Adrenal gland (tissue), 12 donors: ENCODE measurements around the gene SMARCC2. TPM values are rescaled to one million over a fixed set of nuclear protein-coding genes. Genes with fewer than 3 reads are reported as not detected.

Experiments used
- DNase-seq, 7 donors: peaks; one replicate each; pipeline ENCODE4 v3.0.0-alpha.2; 2019 to 2020
- H3K27ac ChIP-seq, 5 donors: fragments of 200-600 bp; sonication (generic) in 4 of 5; 1 replicate in 3 of 5; 2 replicates in 2 of 5; pipeline versions ENCODE4 v1.5.1 to v1.8.0; 2016 to 2020; ENCODE audit warnings: mild to moderate bottlenecking in 1 of 5
- H3K27me3 ChIP-seq: fragments of 200-600 bp; 2 replicates; pipeline ENCODE4 v1.8.0; 2021
- H3K36me3 ChIP-seq, 2 donors: fragments of 200-600 bp; replicated peaks in 1 of 2; 1 replicate in 1 of 2; 2 replicates in 1 of 2; pipeline versions ENCODE4 v1.5.1 to v1.8.0; 2018 to 2022
- H3K4me1 ChIP-seq, 2 donors: fragments of 200-600 bp; replicated peaks in 1 of 2; 1 replicate in 1 of 2; 2 replicates in 1 of 2; pipeline versions ENCODE4 v1.5.1 to v1.8.0; 2018 to 2021
- H3K4me3 ChIP-seq, 4 donors: fragments of 200-600 bp; sonication (generic) in 3 of 4; one replicate each; pipeline ENCODE4 v1.5.1; 2016 to 2018
- H3K9me3 ChIP-seq, 3 donors: fragments of 200-600 bp; sonication (generic) in 1 of 3; replicated peaks in 1 of 3; 1 replicate in 2 of 3; 2 replicates in 1 of 3; pipeline versions ENCODE4 v1.5.1 to v1.8.0; 2016 to 2021
- POLR2A ChIP-seq, 2 donors: fragments of 450-650 bp; IDR thresholded peaks; one replicate each; pipeline ENCODE4 v1.6.1; 2017; ENCODE audit warnings: antibody characterized with exemption in 2 of 2, mild to moderate bottlenecking in 2 of 2, moderate library complexity in 1 of 2
- WGBS, 4 donors: extraction: QIAGEN DNeasy Blood & Tissue Kit in 2 of 4; methylation state at CpG; one replicate each; pipeline versions ENCODE4 v1.1.5 to v1.1.7; 2013 to 2017; 5-methylcytosine and 5-hydroxymethylcytosine counted together
- intact Hi-C, 2 donors: fragments of 100-400 bp; cut with DNase I; formaldehyde crosslinking; loops; one replicate each; pipeline versions ENCODE4 v1.14.1 to v1.15.0; 2022 to 2023
- polyA plus RNA-seq, 3 donors: library from polyadenylated mRNA; stranded (reverse); fragments of 200-250 nt in 2 of 3; fragments of 350-450 nt in 1 of 3; fragmentation: Illumina TruSeq in 1 of 3; extraction: RNeasy Lipid Tissue Mini Kit (QIAGEN cat#74804) in 1 of 3; gene quantifications; one replicate each; pipeline ENCODE4 v1.2.3, GENCODE V29; 2013 to 2014
- total RNA-seq, 9 donors: library from RNA; depleted of rRNA in 4 of 9; stranded (reverse); fragments of >200 nt in 4 of 9; fragments of 120-200 nt in 1 of 9; fragmentation: NEBNext Ultra II Directional in 1 of 9; extraction: Animal tissue kit (Norgen Biotek cat#: 25700) in 1 of 9; gene quantifications; one replicate each; pipeline versions ENCODE4 v1.1.0 to v1.2.4, GENCODE V29; 2013 to 2023
- TF ChIP-seq, protein P1 (sequence below), 6 experiments: fragments of 450-650 bp in 4 of 6; fragments of 200-600 bp in 2 of 6; sonication (generic) in 1 of 6; IDR thresholded peaks; 1 replicate in 5 of 6; 2 replicates in 1 of 6; pipeline versions ENCODE4 v1.5.1 to v1.8.0; 2016 to 2021; ENCODE audit warnings: antibody characterized with exemption in 6 of 6, mild to moderate bottlenecking in 2 of 6, moderate library complexity in 1 of 6
- donor health status: healthy with polysubstance abuse.
- donor health status: Bipolar disorder and iron deficiency.
- donor health status: DM: yes; HTN: yes; CAD: no.
- donor health status: DM: no; HTN: no; CAD: no.
- donor health status: DM: no; HTN: no; CAD: no.
- donor health status: DM: yes; HTN: yes; CAD: no.

SMARCC2 gene
- total and polyA plus RNA-seq, 12 donors, result 22.8 to 102 (median 59.1) TPM

DNA sequence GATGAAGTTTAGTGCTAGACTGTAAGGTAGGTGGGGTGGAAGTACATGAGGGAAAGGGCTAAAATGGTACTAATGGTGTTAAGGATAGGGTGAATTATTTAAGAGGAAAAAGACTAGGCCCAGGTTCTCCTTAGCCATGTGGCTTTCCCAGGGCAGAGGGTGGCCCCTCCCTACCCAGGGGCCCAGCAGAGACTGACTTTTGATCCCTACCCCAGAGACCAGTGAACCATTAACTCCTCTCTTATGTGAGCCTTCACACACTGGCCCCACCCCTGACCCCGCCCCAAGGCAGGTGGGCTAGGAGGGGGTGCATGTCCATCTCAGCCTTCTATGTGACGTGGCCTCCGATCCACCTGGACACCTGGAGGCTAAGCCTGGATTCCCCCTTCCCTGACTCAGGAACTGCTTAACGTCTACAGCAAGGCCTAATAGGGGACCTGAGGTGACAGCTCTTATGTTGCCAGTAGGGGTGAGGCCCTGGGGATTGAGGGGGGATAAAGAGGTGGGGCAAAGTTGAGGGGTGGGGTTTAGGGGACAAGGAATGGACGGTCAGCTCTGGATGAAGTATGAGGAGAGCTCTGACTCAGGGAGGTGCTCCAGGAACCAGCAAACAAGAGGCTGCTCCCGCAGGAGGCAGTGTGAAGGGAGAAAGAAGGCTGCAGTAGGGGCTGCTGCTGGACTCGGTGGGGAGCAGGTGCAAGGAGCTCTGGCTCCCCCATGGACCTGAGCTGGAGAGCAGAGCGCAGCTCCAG, 41.3 kb upstream of the SMARCC2 start:
- H3K4me1 ChIP-seq, result no peaks in the 10 kb centered on the region
- no peaks in the 10 kb centered on the region for H3K36me3 ChIP-seq
- H3K27ac ChIP-seq, result no peak overlapping the region
- no peak for TF ChIP-seq POLR2A (IDR thresholded peaks at IDR 0.05)
- no peaks in the 10 kb centered on the region for H3K9me3 ChIP-seq
- no peaks in the 10 kb centered on the region for H3K27me3 ChIP-seq
- no peak overlapping the region for H3K4me3 ChIP-seq
- intact Hi-C loops, result no loop called here
- no peak for DNase-seq
- 69 to 79% (median 77%) methylated on average over 8 of the region's 8 CpGs for WGBS, 4 donors

DNA sequence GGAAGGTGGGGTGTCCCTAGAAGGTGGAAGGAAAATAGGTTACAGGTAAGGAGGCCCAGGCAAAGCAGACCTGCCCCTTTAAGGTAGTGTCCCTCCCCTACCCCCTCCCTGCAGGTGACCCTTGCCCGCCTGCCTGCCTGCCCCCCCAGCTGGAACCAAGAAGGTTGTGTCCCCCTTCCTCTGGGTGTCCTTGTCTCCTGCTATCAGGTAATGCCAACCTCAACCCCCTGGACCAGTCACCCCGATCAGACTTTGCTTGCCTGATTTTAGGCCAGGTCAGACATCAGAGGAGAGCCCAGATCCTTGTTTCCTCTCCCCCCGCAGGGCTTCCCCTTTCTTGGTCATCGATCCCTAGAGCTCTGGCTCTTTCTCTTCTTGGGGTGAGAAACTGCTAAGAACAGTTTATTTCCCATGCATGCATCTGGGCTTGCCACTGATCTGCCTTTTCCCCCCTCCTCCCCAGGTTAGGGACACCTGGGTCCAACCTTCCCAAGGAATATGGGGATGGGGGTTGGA, 40.7 kb upstream of the SMARCC2 start, which contains the start of gene SLC39A5:
Gene SLC39A5 (plus strand): TSS at position 136 of the 516 bp plus-strand sequence. CDS start 1,224 bp downstream, outside the sequence.
- no peaks in the 10 kb centered on the region for H3K36me3 ChIP-seq
- no peaks in the 10 kb centered on the region for H3K27me3 ChIP-seq
- DNase-seq, result no peak
- no peak within 1 kb of the TSS for H3K27ac ChIP-seq
- 62 to 89% (median 80%) methylated on average over 4 of the region's 4 CpGs for WGBS, 4 donors
- intact Hi-C loops, result loop anchor here in 1 of 2 donors (5.0 kb wide), 1 partner anchor 38 kb away; no protein-coding TSS in a partner anchor
- TF ChIP-seq, protein P1, sequence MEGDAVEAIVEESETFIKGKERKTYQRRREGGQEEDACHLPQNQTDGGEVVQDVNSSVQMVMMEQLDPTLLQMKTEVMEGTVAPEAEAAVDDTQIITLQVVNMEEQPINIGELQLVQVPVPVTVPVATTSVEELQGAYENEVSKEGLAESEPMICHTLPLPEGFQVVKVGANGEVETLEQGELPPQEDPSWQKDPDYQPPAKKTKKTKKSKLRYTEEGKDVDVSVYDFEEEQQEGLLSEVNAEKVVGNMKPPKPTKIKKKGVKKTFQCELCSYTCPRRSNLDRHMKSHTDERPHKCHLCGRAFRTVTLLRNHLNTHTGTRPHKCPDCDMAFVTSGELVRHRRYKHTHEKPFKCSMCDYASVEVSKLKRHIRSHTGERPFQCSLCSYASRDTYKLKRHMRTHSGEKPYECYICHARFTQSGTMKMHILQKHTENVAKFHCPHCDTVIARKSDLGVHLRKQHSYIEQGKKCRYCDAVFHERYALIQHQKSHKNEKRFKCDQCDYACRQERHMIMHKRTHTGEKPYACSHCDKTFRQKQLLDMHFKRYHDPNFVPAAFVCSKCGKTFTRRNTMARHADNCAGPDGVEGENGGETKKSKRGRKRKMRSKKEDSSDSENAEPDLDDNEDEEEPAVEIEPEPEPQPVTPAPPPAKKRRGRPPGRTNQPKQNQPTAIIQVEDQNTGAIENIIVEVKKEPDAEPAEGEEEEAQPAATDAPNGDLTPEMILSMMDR (IDR thresholded peaks at IDR 0.05), result no peak
- TF ChIP-seq POLR2A (IDR thresholded peaks at IDR 0.05), result no peak
- H3K9me3 ChIP-seq, result no peaks in the 10 kb centered on the region
- no peak within 1 kb of the TSS for H3K4me3 ChIP-seq
- peaks cover 2 to 5% of the 10 kb centered on the region in 2 donors for H3K4me1 ChIP-seq

DNA sequence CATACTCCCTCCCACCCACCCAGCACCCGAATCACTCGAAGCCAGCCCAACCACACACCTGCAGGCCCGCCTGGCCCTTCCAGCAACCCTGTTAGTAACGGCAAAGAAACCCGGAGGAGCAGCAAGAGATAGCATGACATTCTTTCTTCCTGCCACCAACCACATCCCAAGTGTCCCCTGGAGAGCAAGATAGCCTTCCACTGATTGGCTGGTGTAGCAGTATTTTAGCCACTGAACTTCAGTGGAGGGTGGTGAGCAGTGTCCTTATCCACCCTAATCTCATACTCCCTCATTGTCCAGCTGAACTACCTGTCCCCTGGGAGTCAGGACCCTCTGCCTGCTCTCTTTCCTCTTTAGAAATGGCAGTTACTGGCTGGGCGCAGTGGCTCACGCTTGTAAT, 39.8 kb upstream of the SMARCC2 start:
- peaks cover 8 to 11% of the 10 kb centered on the region in 2 donors for H3K4me1 ChIP-seq
- TF ChIP-seq POLR2A (IDR thresholded peaks at IDR 0.05), result no peak
- TF ChIP-seq, protein P1 (IDR thresholded peaks at IDR 0.05), result no peak
- no peaks in the 10 kb centered on the region for H3K27me3 ChIP-seq
- WGBS, 4 donors, result 86 to 91% (median 89%) methylated on average over 6 to 7 of the region's 7 CpGs
- H3K4me3 ChIP-seq, result no peak overlapping the region
- no peaks in the 10 kb centered on the region for H3K36me3 ChIP-seq
- H3K27ac ChIP-seq, result no peak overlapping the region
- H3K9me3 ChIP-seq, result no peaks in the 10 kb centered on the region
- no peak for DNase-seq
- intact Hi-C loops, result loop anchor here in 1 of 2 donors (5.0 kb wide), 1 partner anchor 37 kb away; no protein-coding TSS in a partner anchor

DNA sequence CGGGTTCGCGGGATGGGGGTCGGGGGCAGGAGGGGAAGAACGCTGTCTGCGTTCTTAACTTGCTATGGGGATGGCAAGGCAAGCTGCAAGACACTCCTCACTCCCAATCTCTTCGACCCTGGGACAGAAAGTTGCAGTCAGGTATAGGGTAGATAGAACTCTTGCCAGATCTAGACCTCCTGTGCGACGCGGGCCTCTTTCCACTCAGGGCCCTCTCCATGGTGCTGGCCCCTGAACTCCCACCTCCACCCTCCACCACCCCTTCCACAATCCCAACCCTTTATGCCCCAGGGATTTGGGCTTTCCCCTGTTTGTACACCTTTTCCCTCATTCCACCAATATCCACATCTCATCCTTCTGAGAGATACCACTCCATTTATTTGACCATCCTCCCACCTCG, 35.7 kb upstream of the SMARCC2 start:
- Histone ChIP-seq H3K27ac (peak overlapping the region in 3 of 5 donors; percentile 62 to 78 (median 66)), H3K4me3 (peak overlapping the region in 2 of 4 donors; percentile 32 to 69), H3K4me1 (peaks cover 13 to 38% of the 10 kb centered on the region in 2 donors), H3K27me3 (no peaks in the 10 kb centered on the region), H3K36me3 (no peaks in the 10 kb centered on the region), H3K9me3 (no peaks in the 10 kb centered on the region)
- intact Hi-C loops, result loop anchor here in 1 of 2 donors (5.0 kb wide), 2 partner anchors 32 to 33 kb away; partner anchors contain the start of gene ANKRD52
- no peak for TF ChIP-seq POLR2A (IDR thresholded peaks at IDR 0.05)
- TF ChIP-seq, protein P1 (IDR thresholded peaks at IDR 0.05), result no peak
- DNase-seq, result no peak
- 78 to 86% (median 80%) methylated on average over 10 to 11 of the region's 11 CpGs for WGBS, 4 donors
